A549 (cell line): ENCODE results near the gene ITGA11.

Source experiments
- BHLHE40 ChIP-seq: IDR thresholded peaks from 2 replicates; pipeline ENCODE4 v1.6.1; 2012; ENCODE audit warnings: low read depth, low read length, inconsistent platforms
- CEBPB ChIP-seq, 2 experiments: fragments of >200 bp in 1 of 2; sonication (Bioruptor Twin) in 1 of 2; formaldehyde crosslinking in 1 of 2; IDR thresholded peaks; 2 replicates each; pipeline ENCODE4 v1.6.1; 2012 to 2016
- ELK1 ChIP-seq: fragments of 150-350 bp; IDR thresholded peaks from 2 replicates; pipeline ENCODE4 v1.6.1; 2014; ENCODE audit warnings: low read depth, mild to moderate bottlenecking, low read length
- ESRRA ChIP-seq: fragments of 150-350 bp; IDR thresholded peaks from 2 replicates; pipeline ENCODE4 v1.6.1; 2014; ENCODE audit warnings: mild to moderate bottlenecking, low read length, borderline replicate concordance
- HMGXB4 ChIP-seq: fragments of 250-450 bp; sonication (Bioruptor Pico); IDR thresholded peaks from 2 replicates; pipeline ENCODE4 v1.5.0; 2021; ENCODE audit warnings: mild to moderate bottlenecking, moderate library complexity, borderline replicate concordance
- MAZ ChIP-seq: fragments of 150-350 bp; IDR thresholded peaks from 2 replicates; pipeline ENCODE4 v1.6.1; 2014; ENCODE audit warnings: antibody characterized with exemption, low read depth, low read length, borderline replicate concordance
- PHF8 ChIP-seq: fragments of 200-600 bp; sonication (generic); IDR thresholded peaks from 2 replicates; pipeline ENCODE4 v1.6.1; 2016; ENCODE audit warnings: low read depth, mild to moderate bottlenecking, antibody characterized with exemption, moderate library complexity, borderline replicate concordance
- POLR2A ChIP-seq: IDR thresholded peaks from 2 replicates; pipeline ENCODE4 v1.6.1; 2012; ENCODE audit warnings: mild to moderate bottlenecking, low read length
- RARB ChIP-seq: fragments of 250-450 bp; sonication (Bioruptor Pico); IDR thresholded peaks from 2 replicates; pipeline ENCODE4 v1.8.0; 2021; ENCODE audit warnings: mild to moderate bottlenecking, moderate library complexity
- SMC3 ChIP-seq: fragments of >200 bp; sonication (Bioruptor Twin); formaldehyde crosslinking; IDR thresholded peaks from 3 replicates; pipeline ENCODE4 v1.6.1; 2018; ENCODE audit warnings: inconsistent platforms
- TF ChIP-seq, protein P1 (sequence below): fragments of >200 bp; sonication (Bioruptor Twin); formaldehyde crosslinking; IDR thresholded peaks from 3 replicates; pipeline ENCODE4 v1.5.1; 2016

DNA sequence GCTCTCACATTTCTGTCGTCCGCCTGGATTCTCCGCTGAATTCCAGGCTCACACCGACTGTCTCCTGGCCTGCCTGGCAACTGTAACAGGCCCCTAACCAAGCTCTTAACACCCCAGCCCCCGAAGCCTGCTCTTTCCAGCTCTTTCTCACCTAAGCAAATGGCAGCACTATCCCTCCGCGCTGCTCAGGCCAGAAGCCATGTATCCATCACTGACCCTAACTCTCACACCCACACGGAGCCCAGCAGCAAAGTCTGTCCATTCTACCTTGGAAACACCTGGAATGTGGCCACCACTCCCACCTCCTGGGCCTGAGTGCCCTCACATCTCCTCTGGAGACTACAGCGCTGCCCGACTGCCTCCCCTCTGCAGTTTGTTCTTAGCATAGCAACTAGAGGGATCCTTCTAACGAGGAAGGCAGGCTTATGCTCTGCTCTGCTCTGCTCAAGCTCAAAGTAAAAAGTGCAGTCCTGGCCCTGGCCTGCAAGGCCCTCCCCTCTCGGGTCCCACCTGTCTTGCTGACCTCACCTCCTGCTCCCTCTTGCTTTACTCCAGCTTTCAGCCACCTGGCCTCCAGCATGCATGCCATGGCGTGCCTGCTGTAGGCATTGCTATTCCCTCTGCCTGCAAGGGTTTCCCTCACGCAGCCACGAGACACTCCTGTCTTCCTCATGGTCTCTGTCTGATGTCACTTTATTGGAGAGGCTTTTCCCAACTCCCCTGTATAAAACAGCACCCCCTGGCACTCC lies 127.2 kb downstream of the ITGA11 start:
- TF ChIP-seq MAZ (no peak), SMC3 (no peak), RARB (CRISPR knock-in tag) (no peak), BHLHE40 (no peak), CEBPB (IDR thresholded peaks at IDR 0.05) (no peak), POLR2A (no peak), ELK1 (no peak), ESRRA (no peak), PHF8 (no peak), HMGXB4 (CRISPR knock-in tag) (no peak)
- TF ChIP-seq, protein P1, sequence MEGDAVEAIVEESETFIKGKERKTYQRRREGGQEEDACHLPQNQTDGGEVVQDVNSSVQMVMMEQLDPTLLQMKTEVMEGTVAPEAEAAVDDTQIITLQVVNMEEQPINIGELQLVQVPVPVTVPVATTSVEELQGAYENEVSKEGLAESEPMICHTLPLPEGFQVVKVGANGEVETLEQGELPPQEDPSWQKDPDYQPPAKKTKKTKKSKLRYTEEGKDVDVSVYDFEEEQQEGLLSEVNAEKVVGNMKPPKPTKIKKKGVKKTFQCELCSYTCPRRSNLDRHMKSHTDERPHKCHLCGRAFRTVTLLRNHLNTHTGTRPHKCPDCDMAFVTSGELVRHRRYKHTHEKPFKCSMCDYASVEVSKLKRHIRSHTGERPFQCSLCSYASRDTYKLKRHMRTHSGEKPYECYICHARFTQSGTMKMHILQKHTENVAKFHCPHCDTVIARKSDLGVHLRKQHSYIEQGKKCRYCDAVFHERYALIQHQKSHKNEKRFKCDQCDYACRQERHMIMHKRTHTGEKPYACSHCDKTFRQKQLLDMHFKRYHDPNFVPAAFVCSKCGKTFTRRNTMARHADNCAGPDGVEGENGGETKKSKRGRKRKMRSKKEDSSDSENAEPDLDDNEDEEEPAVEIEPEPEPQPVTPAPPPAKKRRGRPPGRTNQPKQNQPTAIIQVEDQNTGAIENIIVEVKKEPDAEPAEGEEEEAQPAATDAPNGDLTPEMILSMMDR, result no peak
